Right renal pelvis (tissue), 4 donors: ENCODE results near the gene S100A8. TPM values are rescaled to one million over a fixed set of nuclear protein-coding genes. Genes with fewer than 3 reads are reported as not detected.

Source experiments
- DNase-seq, 4 donors: peaks; one replicate each; pipeline ENCODE4 v3.0.0-alpha.2; 2013; ENCODE audit warnings: low read depth in 4 of 4, low spot score in 3 of 4, missing footprints in 1 of 4
- polyA plus RNA-seq, 4 donors: library from polyadenylated mRNA; unstranded; fragments of 120-200 nt; gene quantifications; one replicate each; pipeline ENCODE4 v1.2.1, GENCODE V29; 2013; ENCODE audit not compliant: insufficient read length in 4 of 4

The S100A8 gene
- polyA plus RNA-seq, 4 donors = 4.5 to 15.2 (median 10.9) TPM

DNA sequence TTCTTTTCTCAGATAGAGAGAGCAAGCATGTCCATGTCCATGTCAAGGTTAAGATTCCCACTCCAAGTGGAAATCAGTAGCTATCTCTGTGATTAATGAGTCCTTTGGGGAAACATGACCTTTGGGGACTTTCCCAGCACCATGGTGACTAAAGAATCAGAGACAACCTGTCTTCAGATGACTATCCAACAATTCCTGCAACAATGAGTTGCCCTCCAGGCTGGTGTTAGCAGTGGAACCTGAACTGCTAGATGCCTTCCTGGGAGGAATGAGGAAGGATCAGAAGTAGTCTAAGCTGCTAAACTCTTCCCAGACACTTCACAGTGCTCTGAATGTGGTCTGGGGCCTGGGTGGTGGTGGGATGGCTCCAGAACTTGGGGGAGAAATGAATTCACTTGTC is 26.7 kb downstream of the S100A8 start:
- no peak for DNase-seq

GRCh38 chr1:153363641-153364040 is 27.2 kb downstream of the S100A8 start:
- DNase-seq = no peak

DNA sequence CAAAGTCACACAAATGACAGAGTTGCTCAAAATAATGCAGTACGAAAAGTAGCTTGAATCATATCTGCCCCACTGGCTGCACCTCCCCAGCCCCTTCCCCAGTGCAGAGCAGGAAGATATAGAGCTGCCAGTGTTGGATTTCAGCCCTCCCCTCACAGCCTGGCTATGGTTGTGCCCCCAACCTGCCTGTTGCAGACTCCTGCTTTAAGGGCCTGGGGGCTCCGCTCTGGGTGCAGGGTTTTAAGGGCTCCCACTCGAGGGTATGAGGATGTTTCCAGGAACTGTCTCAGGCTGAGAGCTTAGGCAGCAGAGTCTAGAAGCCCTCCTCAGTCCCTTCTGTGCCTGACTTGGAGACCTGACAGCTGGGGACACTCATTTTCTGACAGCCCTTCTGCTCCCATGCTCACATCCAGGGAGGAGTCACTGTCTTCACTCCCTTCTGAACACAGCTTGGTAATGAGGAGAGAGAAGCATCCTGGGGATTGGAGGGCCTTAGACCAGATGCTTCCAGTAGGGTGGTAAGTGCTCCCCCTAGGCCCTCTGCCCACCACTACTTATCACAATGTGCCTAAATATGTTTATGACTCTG is 28.6 kb downstream of the S100A8 start:
- DNase-seq = peak; percentile 26 to 66 (median 57)

DNA sequence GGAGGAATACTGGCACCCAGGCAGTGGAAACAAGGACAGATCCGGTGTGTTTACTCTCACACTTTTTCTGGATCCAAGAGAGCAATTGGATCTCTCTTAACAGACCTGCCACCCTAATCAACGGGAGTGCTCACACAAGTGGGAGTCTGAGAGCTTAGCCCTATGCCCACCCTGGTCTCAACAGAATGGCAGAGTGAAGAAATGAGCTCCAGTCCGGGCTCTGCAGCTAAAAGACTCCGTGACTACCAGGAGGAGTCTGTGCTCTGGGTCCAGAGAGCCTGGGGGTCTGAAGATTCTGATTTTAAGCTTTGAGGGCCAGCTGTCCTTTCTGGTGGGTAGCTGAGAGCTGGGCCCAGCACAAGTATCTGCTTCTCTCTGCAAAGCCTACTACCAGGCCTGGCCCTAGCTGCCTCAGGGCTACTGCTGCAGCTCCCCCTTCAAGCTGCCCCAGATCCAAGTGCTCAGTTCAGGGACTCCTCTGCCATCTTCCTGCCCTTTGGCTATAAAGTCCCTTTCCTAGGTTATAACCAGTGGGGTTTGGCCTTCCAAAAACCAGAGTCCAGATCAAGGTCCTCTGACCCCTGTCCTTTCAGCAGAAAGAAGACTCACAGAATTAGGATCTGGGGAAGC is 29.3 kb downstream of the S100A8 start:
- no peak for DNase-seq

GRCh38 chr1:153360592-153361479 is 30.0 kb downstream of the S100A8 start:
- no peak for DNase-seq

DNA sequence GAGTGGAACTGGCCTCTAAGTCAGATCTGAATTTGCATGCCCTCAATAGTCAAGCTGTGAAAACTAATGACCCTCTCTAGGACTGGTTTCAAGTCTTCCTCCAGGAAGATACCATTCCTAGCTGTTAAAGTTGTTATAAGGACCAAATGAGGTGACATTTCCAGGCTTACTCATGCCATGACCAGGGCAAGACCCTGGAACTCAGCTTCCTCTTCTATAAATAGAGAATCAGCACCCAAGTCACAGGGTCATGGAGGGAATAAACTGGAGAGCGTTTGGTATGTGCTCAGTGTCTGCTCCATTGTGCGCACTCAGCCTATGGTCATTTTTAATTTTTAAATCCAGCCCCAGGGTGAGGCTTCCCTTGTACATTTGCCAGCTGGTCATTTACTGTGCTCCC is 30.7 kb downstream of the S100A8 start:
- no peak for DNase-seq

DNA sequence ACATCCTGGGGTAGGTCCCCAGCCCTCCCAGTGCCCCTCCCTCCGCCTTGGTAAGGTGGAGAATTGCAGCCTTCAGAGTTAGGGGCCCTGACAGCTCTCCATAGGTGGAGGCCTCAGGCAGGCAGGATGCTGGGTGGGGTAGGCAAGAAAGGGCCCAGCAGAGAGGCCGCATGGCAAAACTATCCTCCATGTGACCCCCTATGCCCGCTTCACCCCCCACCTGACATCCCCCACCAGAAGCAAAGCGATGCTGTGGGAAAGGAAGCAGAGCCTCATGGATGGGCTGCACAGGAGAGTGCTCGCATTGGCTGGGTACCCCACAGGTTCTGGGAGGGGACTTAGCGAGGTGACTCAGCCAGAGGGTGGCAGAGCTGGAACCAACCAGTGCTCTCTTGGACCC is 31.6 kb downstream of the S100A8 start:
- no peak for DNase-seq

GRCh38 chr1:153358691-153358975 is 32.2 kb downstream of the S100A8 start:
- no peak for DNase-seq

GRCh38 chr1:153357853-153358690 is 32.8 kb downstream of the S100A8 start, which contains the start of gene S100A9:
TSS of gene S100A9 (plus strand) at chr1:153357854. CDS start at chr1:153358284, 430 bp downstream.
- DNase-seq = no peak

GRCh38 chr1:153357076-153357852 is 33.6 kb downstream of the S100A8 start:
- no peak for DNase-seq

- no peak for DNase-seq
Measured at GRCh38 chr1:153356392-153357075, 34.3 kb downstream of the S100A8 start.

DNA sequence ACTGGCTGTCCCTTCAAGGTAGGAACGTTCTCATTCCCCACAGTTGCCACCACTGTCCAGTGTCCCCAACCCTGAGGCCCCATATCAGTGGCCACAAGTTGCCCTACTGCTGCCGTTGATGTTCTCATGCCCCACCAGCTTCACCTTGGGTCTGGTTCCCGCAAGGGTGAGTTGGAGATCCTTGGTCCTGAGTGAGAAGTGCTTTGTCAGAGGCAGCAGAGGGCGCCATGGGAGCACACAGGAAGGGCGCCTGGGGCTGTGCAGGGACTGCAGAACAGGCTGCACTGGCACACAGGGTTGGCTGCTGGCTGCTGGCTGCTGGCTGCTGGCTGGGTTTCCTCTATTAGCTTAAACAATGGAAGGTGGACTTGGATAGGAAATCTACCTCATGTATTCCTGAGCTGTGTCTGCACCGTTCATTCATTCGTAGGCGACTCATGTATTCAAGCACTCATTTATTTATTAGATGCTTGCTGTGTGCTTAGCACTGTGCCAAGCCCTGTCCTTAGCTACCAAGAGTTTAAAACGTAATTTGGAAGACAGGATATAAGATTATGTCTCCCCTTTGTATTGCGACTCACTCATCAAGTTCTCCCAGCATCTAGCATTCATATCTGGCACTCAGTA is 35.3 kb downstream of the S100A8 start:
- DNase-seq = no peak

DNA sequence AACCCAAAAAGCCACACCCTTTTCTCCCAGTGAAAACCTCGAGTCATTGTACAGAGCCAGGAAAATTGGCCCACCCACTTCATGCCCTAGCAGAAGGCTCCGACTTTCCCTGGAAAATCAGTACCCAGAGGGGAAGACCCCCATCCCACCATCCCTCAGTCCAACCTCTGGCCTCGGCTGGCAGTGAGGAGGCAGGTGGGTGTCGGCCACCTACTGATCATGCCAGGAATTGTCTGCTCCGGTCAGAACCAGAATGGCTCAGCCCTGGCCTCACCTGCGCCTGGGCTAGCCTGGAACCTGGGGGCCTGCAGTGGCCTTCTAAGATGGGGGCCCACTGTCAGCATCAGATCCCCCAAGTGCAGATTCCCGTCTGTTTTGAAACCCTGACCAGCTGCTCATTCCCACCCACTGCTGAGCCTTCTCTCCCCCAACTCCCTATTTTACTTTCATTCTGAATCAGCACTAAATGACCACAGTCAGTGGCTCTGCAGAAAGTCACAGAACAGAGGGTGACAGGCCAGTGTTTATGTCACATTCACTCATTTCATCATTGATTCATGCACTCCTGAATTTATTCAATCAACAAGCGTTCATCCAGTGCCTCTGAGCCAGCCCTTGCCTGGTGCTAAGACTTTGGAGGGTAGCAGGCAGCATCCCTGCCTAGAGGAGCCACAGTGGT is 36.2 kb downstream of the S100A8 start:
- no peak for DNase-seq

- DNase-seq = no peak
Measured at GRCh38 chr1:153353226-153353947, 37.5 kb downstream of the S100A8 start.

DNA sequence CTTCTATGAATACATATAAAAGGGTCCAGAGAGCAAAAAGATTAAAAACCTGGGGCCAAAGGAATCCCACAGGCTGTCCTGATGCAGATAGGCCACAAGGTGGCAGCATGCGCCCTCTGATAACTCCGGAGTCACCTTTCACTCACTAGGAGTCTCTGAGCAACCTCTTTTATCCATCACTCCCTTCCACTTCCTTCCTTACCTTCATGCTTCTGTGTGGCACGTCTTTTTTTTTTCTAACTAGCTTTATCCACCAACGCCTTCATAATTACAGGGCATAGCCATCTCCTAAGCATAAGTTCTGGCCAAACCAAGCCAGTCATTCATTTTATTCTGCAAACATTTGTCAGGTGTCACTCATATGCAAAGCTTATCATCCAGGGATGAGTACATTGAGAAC is 38.4 kb downstream of the S100A8 start:
- peak in 3 of 4 donors; percentile 37 to 63 (median 40) for DNase-seq

DNA sequence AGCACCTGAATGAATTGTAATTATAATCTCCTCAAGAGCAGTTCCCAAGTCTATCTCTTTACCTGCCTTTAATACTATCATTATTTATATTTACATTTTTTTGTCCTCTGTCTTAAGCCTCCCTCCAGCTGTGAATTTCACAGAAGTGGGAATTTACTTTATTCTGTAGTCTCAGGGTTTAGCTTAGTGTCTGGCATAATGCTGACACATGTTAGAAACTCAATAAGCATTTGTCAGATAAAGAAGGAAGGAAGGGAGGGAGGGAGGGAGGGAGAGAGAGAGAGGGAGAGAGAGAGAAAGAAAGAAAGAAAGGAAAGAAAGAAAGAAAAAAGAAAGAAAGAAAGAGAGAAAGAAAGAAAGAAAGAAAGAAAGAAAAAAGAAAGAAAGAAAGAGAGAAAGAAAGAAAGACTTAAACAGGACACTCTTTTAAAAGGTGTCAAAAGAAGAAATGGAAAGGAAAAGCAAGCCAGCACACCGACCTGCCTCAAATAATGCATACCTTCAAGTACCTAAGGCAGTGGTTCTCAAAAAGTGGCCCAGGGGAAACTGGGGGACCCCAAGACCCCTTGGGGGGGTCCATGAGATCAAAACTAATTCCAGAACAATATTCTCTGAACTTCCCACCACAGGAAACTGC is 40.4 kb downstream of the S100A8 start:
- DNase-seq = no peak
